GM19035 (cell line): ENCODE measurements around the gene APOBEC3H.

Experiments used
- ATAC-seq: cut with Tn5 transposase; IDR thresholded peaks from one replicate; pipeline ENCODE4 v1.9.1; 2021; ENCODE audit not compliant: unreplicated experiment

Gene APOBEC3H

GRCh38 chr22:39081016-39081415 lies 16.0 kb upstream of the APOBEC3H start:
- ATAC-seq, result no peak

- no peak for ATAC-seq
These were observed 15.4 kb upstream of the APOBEC3H start for GRCh38 chr22:39081598-39081997.

GRCh38 chr22:39083212-39084165 lies 13.6 kb upstream of the APOBEC3H start:
- no peak for ATAC-seq

GRCh38 chr22:39084666-39085065 lies 12.4 kb upstream of the APOBEC3H start:
- ATAC-seq, result no peak

GRCh38 chr22:39087098-39087497 lies 9.9 kb upstream of the APOBEC3H start:
- no peak for ATAC-seq

- ATAC-seq, result no peak
These were observed 9.0 kb upstream of the APOBEC3H start for GRCh38 chr22:39087881-39088684.

GRCh38 chr22:39088685-39089032 lies 8.4 kb upstream of the APOBEC3H start:
- ATAC-seq, result no peak

GRCh38 chr22:39089928-39090327 lies 7.1 kb upstream of the APOBEC3H start:
- no peak for ATAC-seq

- ATAC-seq, result no peak
These were observed 6.5 kb upstream of the APOBEC3H start for GRCh38 chr22:39090426-39091064.

GRCh38 chr22:39091126-39092081 lies 5.6 kb upstream of the APOBEC3H start:
- no peak for ATAC-seq

GRCh38 chr22:39092111-39092862 lies 4.8 kb upstream of the APOBEC3H start:
- no peak for ATAC-seq

GRCh38 chr22:39094717-39095389 lies 2.2 kb upstream of the APOBEC3H start:
- ATAC-seq, result no peak

- ATAC-seq, result no peak
These were observed 1.1 kb upstream of the APOBEC3H start for GRCh38 chr22:39095971-39096370.

GRCh38 chr22:39098026-39098425 lies 982 bp downstream of the APOBEC3H start:
- ATAC-seq, result no peak

- ATAC-seq, result no peak
These were observed 1.5 kb downstream of the APOBEC3H start for GRCh38 chr22:39098576-39098975.

GRCh38 chr22:39101226-39101625 lies 4.2 kb downstream of the APOBEC3H start:
- ATAC-seq, result no peak

GRCh38 chr22:39103431-39103830 lies 6.4 kb downstream of the APOBEC3H start:
- ATAC-seq, result no peak

GRCh38 chr22:39106326-39106725 lies 9.3 kb downstream of the APOBEC3H start:
- ATAC-seq, result no peak

- no peak for ATAC-seq
These were observed 11.4 kb downstream of the APOBEC3H start for GRCh38 chr22:39108487-39108886.
